ENCODE data around the gene GFER. TPM values are rescaled to one million over a fixed set of nuclear protein-coding genes. Genes with fewer than 3 reads are reported as not detected.

The GFER gene
- total RNA-seq, 1 donor from 2014 or later = 24.4 TPM

- intact Hi-C loops (cut with micrococcal nuclease) = loop anchor here (5.0 kb wide), 1 partner anchor 34 kb away; the partner anchor contains the start of gene ZNF598
These were observed 10.4 kb upstream of the GFER start for GRCh38 chr16:1973461-1974156.

- intact Hi-C loops (cut with micrococcal nuclease) = loop anchor here (5.0 kb wide), 1 partner anchor 33 kb away; the partner anchor contains the start of gene ZNF598
These were observed 9.6 kb upstream of the GFER start for GRCh38 chr16:1974157-1975070.

- intact Hi-C loops (cut with micrococcal nuclease) = no loop called here
These were observed 8.4 kb upstream of the GFER start for GRCh38 chr16:1975432-1976215.

- intact Hi-C loops (cut with micrococcal nuclease) = no loop called here
These were observed 7.8 kb upstream of the GFER start for GRCh38 chr16:1976216-1976520.

- intact Hi-C loops (cut with micrococcal nuclease) = no loop called here
These were observed 6.8 kb upstream of the GFER start for GRCh38 chr16:1976951-1977874.

- intact Hi-C loops (cut with micrococcal nuclease) = no loop called here
These were observed 6.1 kb upstream of the GFER start for GRCh38 chr16:1977875-1978268.

GRCh38 chr16:1978476-1979120, 5.4 kb upstream of the GFER start:
- intact Hi-C loops (cut with micrococcal nuclease) = no loop called here

- intact Hi-C loops (cut with micrococcal nuclease) = no loop called here
These were observed 4.5 kb upstream of the GFER start for GRCh38 chr16:1979271-1980029.

GRCh38 chr16:1980030-1980769, 3.8 kb upstream of the GFER start:
- intact Hi-C loops (cut with micrococcal nuclease) = no loop called here

- intact Hi-C loops (cut with micrococcal nuclease) = no loop called here
These were observed 3.3 kb upstream of the GFER start for GRCh38 chr16:1980770-1981087.

GRCh38 chr16:1981398-1981836, 2.6 kb upstream of the GFER start, which contains the start of gene NOXO1:
NOXO1 (minus strand) TSS chr16:1981469; CDS start chr16:1981179, 290 bp downstream.
- intact Hi-C loops (cut with micrococcal nuclease) = no loop called here

GRCh38 chr16:1982013-1982433, 2.0 kb upstream of the GFER start:
- intact Hi-C loops (cut with micrococcal nuclease) = no loop called here

GRCh38 chr16:1982991-1983543, 926 bp upstream of the GFER start:
- intact Hi-C loops (cut with micrococcal nuclease) = loop anchor here (1.0 kb wide), 1 partner anchor 8 kb away; no protein-coding TSS in a partner anchor

GRCh38 chr16:1984347-1985225, 593 bp downstream of the GFER start:
- intact Hi-C loops (cut with micrococcal nuclease) = loop anchor here (1.0 kb wide), 1 partner anchor 12 kb away; the partner anchor contains the start of gene TBL3

GRCh38 chr16:1985466-1986150, 1.6 kb downstream of the GFER start:
- intact Hi-C loops (cut with micrococcal nuclease) = no loop called here

GRCh38 chr16:1987198-1987597, 3.2 kb downstream of the GFER start:
- intact Hi-C loops (cut with micrococcal nuclease) = no loop called here
